HepG2 (cell line): ENCODE measurements around the gene CLIP2. TPM values are rescaled to one million over a fixed set of nuclear protein-coding genes. Genes with fewer than 3 reads are reported as not detected.

ENCODE experiments used
- ARID5B ChIP-seq: IDR thresholded peaks from 2 replicates; pipeline ENCODE4 v1.4.0; 2020; ENCODE audit warnings: mild to moderate bottlenecking, missing genetic modification reagents
- CHCHD3 ChIP-seq: sonication (generic); formaldehyde crosslinking; IDR thresholded peaks from 2 replicates; pipeline ENCODE4 v1.8.0; 2022; ENCODE audit warnings: mild to moderate bottlenecking, missing genetic modification reagents, moderate library complexity
- CTCF ChIP-seq: sonication (generic); formaldehyde crosslinking; IDR thresholded peaks from 2 replicates; pipeline ENCODE4 v1.5.0; 2020; ENCODE audit warnings: mild to moderate bottlenecking, missing genetic modification reagents, moderate library complexity
- KDM3A ChIP-seq: IDR thresholded peaks from 2 replicates; pipeline ENCODE4 v1.6.1; 2018; ENCODE audit warnings: low read depth, missing compliant biosample characterization
- MLX ChIP-seq: IDR thresholded peaks from 2 replicates; pipeline ENCODE4 v1.6.1; 2016
- NFKB2 ChIP-seq: sonication (generic); formaldehyde crosslinking; IDR thresholded peaks from 2 replicates; pipeline ENCODE4 v1.4.0; 2020; ENCODE audit warnings: missing genetic modification reagents, borderline replicate concordance
- PAXIP1 ChIP-seq: sonication (generic); formaldehyde crosslinking; conservative IDR thresholded peaks from 2 replicates; pipeline ENCODE4 v1.4.0; 2020; ENCODE audit warnings: mild to moderate bottlenecking, missing genetic modification reagents, moderate library complexity
- REPIN1 ChIP-seq: sonication (generic); formaldehyde crosslinking; IDR thresholded peaks from 2 replicates; pipeline ENCODE4 v1.8.0; 2022; ENCODE audit warnings: missing genetic modification reagents, low read depth, mild to moderate bottlenecking, borderline replicate concordance
- SRY ChIP-seq: sonication (generic); formaldehyde crosslinking; IDR thresholded peaks from 2 replicates; pipeline ENCODE4 v1.8.0; 2022; ENCODE audit warnings: mild to moderate bottlenecking, missing genetic modification reagents
- STAT5B ChIP-seq: sonication (generic); formaldehyde crosslinking; IDR thresholded peaks from 2 replicates; pipeline ENCODE4 v1.4.0; 2020; ENCODE audit warnings: missing genetic modification reagents
- THAP8 ChIP-seq: sonication (generic); formaldehyde crosslinking; IDR thresholded peaks from 2 replicates; pipeline ENCODE4 v1.5.1; 2020; ENCODE audit warnings: missing genetic modification reagents, mild to moderate bottlenecking, borderline replicate concordance
- ZFP36L1 ChIP-seq: sonication (generic); formaldehyde crosslinking; IDR thresholded peaks from 2 replicates; pipeline ENCODE4 v1.8.0; 2022; ENCODE audit warnings: mild to moderate bottlenecking, missing genetic modification reagents, moderate library complexity
- ZNF329 ChIP-seq: sonication (generic); formaldehyde crosslinking; IDR thresholded peaks from 2 replicates; pipeline ENCODE4 v1.9.0; 2021; ENCODE audit warnings: low read depth, mild to moderate bottlenecking, missing genetic modification reagents
- ZNF501 ChIP-seq: sonication (generic); formaldehyde crosslinking; IDR thresholded peaks from 2 replicates; pipeline ENCODE4 v1.5.1; 2020; ENCODE audit warnings: mild to moderate bottlenecking, moderate library complexity, missing genetic modification reagents
- ZNF510 ChIP-seq: sonication (generic); formaldehyde crosslinking; IDR thresholded peaks from 2 replicates; pipeline ENCODE4 v1.4.0; 2020; ENCODE audit warnings: low read depth, mild to moderate bottlenecking, missing genetic modification reagents
- ZNF720 ChIP-seq: sonication (generic); formaldehyde crosslinking; IDR thresholded peaks from 2 replicates; pipeline ENCODE4 v1.4.0; 2020; ENCODE audit warnings: missing genetic modification reagents
- polyA plus RNA-seq, 8 experiments: library from polyadenylated mRNA; depleted of rRNA in 3 of 8; stranded (reverse) in 7 of 8; unstranded in 1 of 8; fragments of >200 nt; fragmentation: Illumina TruSeq in 4 of 8; extraction: Trizol in 4 of 8; gene quantifications; 2 replicates each; pipeline versions ENCODE4 v1.2.1 to v1.2.3, GENCODE V29; 2011 to 2016; ENCODE audit warnings: low read depth in 4 of 8, missing spikeins in 1 of 8, mixed read lengths in 1 of 8; ENCODE audit not compliant: insufficient read depth in 1 of 8
- total RNA-seq, 5 experiments: library from RNA; depleted of rRNA; stranded (reverse); fragments of >200 nt; fragmentation: Illumina TruSeq; extraction: Trizol; gene quantifications; 2 replicates each; pipeline ENCODE4 v1.2.3, GENCODE V29; 2016; ENCODE audit warnings: low read depth in 1 of 5

CLIP2 gene
- total and polyA plus RNA-seq, 2 of the 13 experiments (the other 11 are each of a cell fraction or from before 2014, with no cell fraction given): 6.5 to 17.4 TPM

GRCh38 chr7:74272305-74273038 lies 16.7 kb upstream of the CLIP2 start (continued):
- TF ChIP-seq ARID5B (CRISPR knock-in tag): 0 out of 2 replicates have a peak, but pooled peaks have one; percentile 21
- no peak for TF ChIP-seq ZNF510 (CRISPR knock-in tag)
- TF ChIP-seq MLX (CRISPR knock-in tag): 0 out of 2 replicates have a peak, but pooled peaks have one; percentile 25
- TF ChIP-seq ZNF329: no peak
- peak; percentile 36; the same call in 1 of the 2 replicates for TF ChIP-seq PAXIP1 (CRISPR knock-in tag)
- TF ChIP-seq STAT5B (CRISPR knock-in tag): no peak
- no peak for TF ChIP-seq CTCF (CRISPR knock-in tag)
- TF ChIP-seq CHCHD3: no peak
- TF ChIP-seq ZFP36L1 (CRISPR knock-in tag): 0 out of 2 replicates have a peak, but pooled peaks have one; percentile 29
- no peak for TF ChIP-seq KDM3A
- 0 out of 2 replicates have a peak, but pooled peaks have one; percentile 23 for TF ChIP-seq REPIN1
- no peak for TF ChIP-seq ZNF720 (CRISPR knock-in tag)
- TF ChIP-seq NFKB2: peak; percentile 36; the same call in 1 of the 2 replicates
- 0 out of 2 replicates have a peak, but pooled peaks have one; percentile 11 for TF ChIP-seq ZNF501
- TF ChIP-seq THAP8 (CRISPR knock-in tag): no peak
- TF ChIP-seq SRY (CRISPR knock-in tag): no peak; the same call in 1 of the 2 replicates
